ENCODE results near the gene SSPN.
"Not testable (repeated sequence)": the region's sequence is repeated elsewhere in the genome, so short reads cannot be mapped to it uniquely, and the experiment has no call there.

The SSPN gene

GRCh38 chr12:26233631-26234030 lies 38.3 kb downstream of the SSPN start:
- DNase-seq, result no peak

- DNase-seq, result not testable (repeated sequence)
These were observed 40.1 kb downstream of the SSPN start for GRCh38 chr12:26235465-26235864.

- no peak for DNase-seq
These were observed 43.2 kb downstream of the SSPN start for GRCh38 chr12:26238341-26239121.

- DNase-seq, result no peak
These were observed 43.9 kb downstream of the SSPN start for GRCh38 chr12:26239122-26239851.

- no peak for DNase-seq
These were observed 44.8 kb downstream of the SSPN start for GRCh38 chr12:26239852-26240815.

- DNase-seq, result no peak
These were observed 45.7 kb downstream of the SSPN start for GRCh38 chr12:26241080-26241479.

- no peak for DNase-seq
These were observed 47.3 kb downstream of the SSPN start for GRCh38 chr12:26242683-26243082.

GRCh38 chr12:26244503-26244902 lies 49.1 kb downstream of the SSPN start:
- DNase-seq, result no peak

- DNase-seq, result no peak
These were observed 50.0 kb downstream of the SSPN start for GRCh38 chr12:26245175-26245942.

- DNase-seq, result no peak
These were observed 51.3 kb downstream of the SSPN start for GRCh38 chr12:26246483-26247164.

- no peak for DNase-seq
These were observed 52.5 kb downstream of the SSPN start for GRCh38 chr12:26247873-26248272.

- DNase-seq, result no peak
These were observed 55.4 kb downstream of the SSPN start for GRCh38 chr12:26250801-26251200.

GRCh38 chr12:26251600-26251999 lies 56.2 kb downstream of the SSPN start:
- no peak for DNase-seq

GRCh38 chr12:26252946-26253345 lies 57.6 kb downstream of the SSPN start:
- DNase-seq, result no peak

- no peak for DNase-seq
These were observed 60.7 kb downstream of the SSPN start for GRCh38 chr12:26255893-26256645.

- no peak for DNase-seq
These were observed 69.0 kb downstream of the SSPN start for GRCh38 chr12:26264215-26264838.

GRCh38 chr12:26265606-26266005 lies 70.2 kb downstream of the SSPN start:
- no peak for DNase-seq

GRCh38 chr12:26266881-26267280 lies 71.5 kb downstream of the SSPN start:
- DNase-seq, result no peak

GRCh38 chr12:26268841-26269561 lies 73.6 kb downstream of the SSPN start:
- DNase-seq, result no peak

Measured in CD4-positive, alpha-beta T cell treated with Interleukin-4 for 1 hour (primary cell).